CD4-positive, alpha-beta T cell treated with Interleukin-4 for 1 hour (primary cell): ENCODE data around the gene PTRH2.
"Not testable (repeated sequence)": the region's sequence is repeated elsewhere in the genome, so short reads cannot be mapped to it uniquely, and the experiment has no call there.

Experiments
- DNase-seq, 2 donors: peaks; one replicate each; pipeline ENCODE4 v3.0.0-alpha.2; 2020 to 2022

Gene PTRH2

GRCh38 chr17:59707149-59707970 is at the start of gene PTRH2, which contains the start of gene VMP1:
Gene PTRH2 (minus strand): TSS chr17:59707430. CDS start chr17:59697978, 9,452 bp downstream.
Gene VMP1 (plus strand): TSS chr17:59707654. CDS start chr17:59731447, 23,793 bp downstream.
- DNase-seq: peak; percentile 96

GRCh38 chr17:59756236-59756818 is 49.1 kb upstream of the PTRH2 start:
- no peak for DNase-seq

GRCh38 chr17:59755069-59755468 is 47.8 kb upstream of the PTRH2 start:
- DNase-seq: not testable (repeated sequence)

GRCh38 chr17:59754552-59754951 is 47.3 kb upstream of the PTRH2 start:
- peak in 1 of 2 donors; percentile 29 for DNase-seq

- peak; percentile 33 to 89 for DNase-seq
These were observed 46.6 kb upstream of the PTRH2 start for GRCh38 chr17:59753522-59754467.

- no peak for DNase-seq
These were observed 45.7 kb upstream of the PTRH2 start for GRCh38 chr17:59752922-59753321.

- no peak for DNase-seq
These were observed 45.2 kb upstream of the PTRH2 start for GRCh38 chr17:59752446-59752845.

GRCh38 chr17:59751955-59752413 is 44.8 kb upstream of the PTRH2 start:
- DNase-seq: peak in 1 of 2 donors; percentile 17

- DNase-seq: no peak
These were observed 41.4 kb upstream of the PTRH2 start for GRCh38 chr17:59748591-59748990.

GRCh38 chr17:59746849-59747445 is 39.7 kb upstream of the PTRH2 start:
- peak in 1 of 2 donors; percentile 58 for DNase-seq

- DNase-seq: no peak
These were observed 37.8 kb upstream of the PTRH2 start for GRCh38 chr17:59745040-59745439.

GRCh38 chr17:59743842-59744241 is 36.6 kb upstream of the PTRH2 start:
- no peak for DNase-seq

GRCh38 chr17:59737324-59737723 is 30.1 kb upstream of the PTRH2 start:
- no peak for DNase-seq

- DNase-seq: no peak
These were observed 27.0 kb upstream of the PTRH2 start for GRCh38 chr17:59734226-59734625.

GRCh38 chr17:59733697-59734096 is 26.5 kb upstream of the PTRH2 start:
- DNase-seq: no peak

GRCh38 chr17:59730268-59730834 is 23.1 kb upstream of the PTRH2 start:
- no peak for DNase-seq

GRCh38 chr17:59727817-59728533 is 20.7 kb upstream of the PTRH2 start:
- DNase-seq: no peak

GRCh38 chr17:59725691-59726090 is 18.5 kb upstream of the PTRH2 start:
- peak in 1 of 2 donors; percentile 6 for DNase-seq

- DNase-seq: no peak
These were observed 16.4 kb upstream of the PTRH2 start for GRCh38 chr17:59723607-59724006.

- no peak for DNase-seq
These were observed 15.8 kb upstream of the PTRH2 start for GRCh38 chr17:59723041-59723440.

- no peak for DNase-seq
These were observed 15.4 kb upstream of the PTRH2 start for GRCh38 chr17:59722623-59723022.
